GM21717 (cell line): ENCODE measurements around the gene OR10A2.
"Not testable (repeated sequence)": the region's sequence is repeated elsewhere in the genome, so short reads cannot be mapped to it uniquely, and the experiment has no call there.

ENCODE experiments used
- ATAC-seq: cut with Tn5 transposase; IDR thresholded peaks from one replicate; pipeline ENCODE4 v1.9.1; 2021; ENCODE audit warnings: mild to moderate bottlenecking, moderate library complexity; ENCODE audit not compliant: unreplicated experiment

The OR10A2 gene

DNA sequence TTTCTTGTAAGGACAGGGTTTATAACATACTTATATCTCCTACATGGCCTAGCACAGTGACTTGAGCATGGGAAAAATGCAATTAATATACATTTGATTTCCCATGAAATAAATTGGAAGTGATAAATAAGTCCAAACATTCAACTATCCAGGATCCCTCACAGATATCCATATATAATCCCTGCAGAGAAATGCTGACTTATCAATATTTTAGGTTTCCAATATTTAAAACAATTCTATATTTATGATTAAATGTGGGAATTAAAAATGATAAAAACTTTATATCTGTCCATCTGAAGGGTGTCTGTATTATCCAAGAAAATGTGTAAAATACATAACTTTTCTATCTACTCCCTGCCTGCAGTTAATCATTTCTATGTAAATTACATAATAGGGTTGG, 19.9 kb downstream of the OR10A2 start:
- ATAC-seq: no peak

DNA sequence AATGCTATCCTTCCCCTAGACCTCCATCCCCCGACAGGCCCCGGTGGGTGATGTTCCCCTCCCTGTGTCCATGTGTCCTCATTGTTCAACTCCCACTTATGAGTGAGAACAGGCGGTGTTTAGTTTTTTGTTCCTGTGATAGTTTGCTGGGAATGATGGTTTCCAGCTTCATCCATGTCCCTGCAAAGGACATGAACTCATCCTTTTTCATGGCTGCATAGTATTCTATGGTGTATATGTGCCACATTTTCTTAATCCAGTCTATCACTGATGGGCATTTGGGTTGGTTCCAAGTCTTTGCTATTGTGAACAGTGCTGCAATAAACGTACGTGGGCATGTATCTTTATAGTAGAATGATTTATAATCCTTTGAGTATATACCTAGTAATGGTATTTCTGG, 24.9 kb downstream of the OR10A2 start:
- ATAC-seq: not testable (repeated sequence)

DNA sequence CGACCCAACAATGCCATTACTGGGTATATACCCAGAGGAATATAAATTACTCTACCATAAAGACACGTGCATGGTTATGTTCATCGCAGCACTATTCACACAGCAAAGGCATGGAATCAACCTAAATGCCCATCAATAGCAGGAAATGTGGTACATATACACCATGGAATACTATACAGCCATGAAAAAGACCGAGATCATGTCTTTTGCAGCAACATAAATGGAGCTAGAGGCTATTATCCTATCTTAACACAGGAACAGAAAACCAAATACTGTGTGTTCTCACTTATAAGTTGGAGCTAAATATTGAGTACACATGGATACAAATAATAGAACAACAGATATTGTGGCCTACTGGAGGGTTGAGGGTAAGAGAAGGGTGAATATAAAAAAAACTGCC, 26.0 kb downstream of the OR10A2 start:
- no peak for ATAC-seq

DNA sequence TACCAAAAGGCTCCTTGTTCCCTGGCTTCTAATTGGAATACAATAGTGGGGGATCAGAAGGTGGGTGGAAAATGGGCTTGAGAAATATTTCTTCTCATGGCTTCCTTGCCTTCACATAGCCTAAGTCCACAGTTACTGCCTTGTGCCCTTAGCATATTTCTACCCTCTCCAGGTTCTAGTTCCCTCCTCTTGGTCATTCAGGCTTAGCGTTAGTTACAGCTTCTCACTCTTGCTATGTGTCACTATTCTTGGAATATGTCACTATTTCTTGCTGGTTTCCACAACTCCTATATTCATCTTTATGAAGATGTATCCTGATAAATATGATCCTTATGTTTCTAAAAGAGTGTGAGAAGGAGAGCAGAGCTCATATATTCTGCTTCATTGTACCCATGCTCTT, 27.0 kb downstream of the OR10A2 start:
- no peak for ATAC-seq

DNA sequence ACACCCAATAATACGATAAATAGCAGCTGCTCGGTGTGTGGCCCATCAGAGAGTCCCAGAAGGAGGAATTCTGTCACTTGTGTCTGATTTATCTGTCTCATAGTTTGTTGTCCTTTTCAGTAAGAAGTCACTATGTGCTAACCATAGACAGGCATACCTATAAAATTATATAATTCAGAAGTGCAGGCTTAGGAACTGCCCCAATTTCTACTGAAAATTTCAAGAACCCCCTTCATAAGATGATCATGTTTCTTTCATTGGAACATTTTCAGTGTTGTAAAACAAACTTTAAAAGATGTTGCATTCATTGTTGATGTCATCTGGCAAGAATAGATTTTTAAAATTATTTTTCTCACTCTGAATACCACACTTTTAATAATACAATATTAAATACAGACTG, 29.5 kb downstream of the OR10A2 start, which contains the start of gene OR2D2:
Gene OR2D2 (minus strand): TSS at position 101 of the 400 bp plus-strand sequence. CDS start 0 bp downstream, at position 101.
- no peak for ATAC-seq

DNA sequence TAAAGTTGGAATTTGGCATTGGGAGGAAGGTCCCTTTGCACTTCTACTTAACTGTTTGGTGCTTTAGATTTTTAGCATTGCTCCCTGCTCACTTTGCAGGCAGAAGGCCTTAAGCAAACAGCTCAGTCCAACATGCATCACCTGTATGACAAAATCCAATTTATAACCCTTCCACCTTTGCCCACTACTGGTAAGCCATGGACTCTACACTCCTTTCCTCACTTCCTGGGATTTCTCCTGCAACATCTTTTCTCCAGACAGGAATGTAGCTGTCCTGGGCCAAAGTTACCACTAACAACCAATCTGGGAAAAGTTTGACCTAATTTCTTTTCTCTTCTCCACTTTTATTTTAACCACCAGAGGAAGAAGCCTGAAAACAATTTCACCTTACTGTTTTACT, 31.2 kb downstream of the OR10A2 start:
- ATAC-seq: no peak

DNA sequence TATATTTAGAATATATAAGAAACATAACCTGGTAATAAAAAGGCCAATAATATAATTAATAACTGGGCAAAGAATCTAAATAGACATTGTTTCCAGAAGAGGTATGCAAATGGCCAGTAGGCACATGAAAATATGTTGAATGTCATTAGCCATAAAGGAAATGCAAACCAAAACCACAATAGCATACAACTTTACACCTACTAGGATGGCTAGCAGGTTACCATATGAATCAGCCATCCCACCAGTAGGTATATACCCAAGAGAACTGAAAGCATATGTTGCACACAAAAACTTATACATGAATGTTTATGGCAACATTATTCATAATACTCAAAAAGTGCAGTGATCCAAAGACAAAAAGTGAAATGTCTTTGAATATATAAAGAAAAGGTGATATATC, 32.2 kb downstream of the OR10A2 start:
- ATAC-seq: peak; percentile 94

DNA sequence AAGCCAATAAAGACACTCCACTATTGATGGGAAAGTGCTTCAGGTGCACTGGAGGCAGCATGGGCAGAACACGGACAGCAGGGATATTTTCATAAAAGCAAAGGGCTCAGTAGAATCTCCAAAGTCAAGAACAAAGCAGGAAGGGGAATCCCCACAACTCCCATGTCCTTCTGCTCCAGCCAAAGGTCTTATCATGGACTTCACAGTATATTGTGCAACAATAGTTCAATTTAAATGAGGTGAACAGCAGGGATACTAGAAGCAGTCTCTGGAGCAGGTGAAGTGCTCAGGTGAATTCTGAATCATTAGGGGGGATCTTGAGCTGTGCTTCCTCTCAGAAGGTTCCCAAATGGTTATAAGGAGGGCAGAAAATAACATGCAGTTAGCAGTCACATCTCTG, 36.1 kb downstream of the OR10A2 start:
- ATAC-seq: no peak

DNA sequence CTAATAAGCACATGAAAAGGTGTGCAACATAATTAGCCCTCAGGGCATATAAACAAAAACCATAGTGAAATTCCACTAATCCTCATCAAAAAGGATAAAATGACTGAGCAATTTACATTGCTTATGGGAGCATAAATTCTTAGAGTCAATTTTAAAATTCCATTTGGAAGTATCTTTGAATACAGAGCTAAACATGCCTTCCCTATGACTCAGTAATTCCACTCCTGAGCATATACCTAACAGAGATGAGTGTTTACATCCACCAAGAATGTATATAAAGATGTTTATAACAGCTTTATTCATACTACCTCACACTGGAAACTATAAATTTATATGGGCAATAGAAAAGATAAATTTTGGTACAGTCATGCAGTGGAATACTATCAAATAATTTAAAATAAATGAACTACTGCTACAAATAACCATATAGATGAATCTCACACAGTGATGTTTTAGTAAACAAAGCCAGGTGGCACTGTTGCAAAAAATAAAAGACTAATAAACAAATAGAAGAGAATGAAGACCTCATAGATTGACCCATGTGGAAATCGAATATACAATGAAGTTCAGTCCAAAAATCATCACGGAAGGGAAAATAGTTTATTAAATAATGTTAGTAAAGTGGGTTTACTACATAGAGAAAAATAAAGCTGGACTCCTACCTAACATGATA, 37.6 kb downstream of the OR10A2 start:
- ATAC-seq: no peak

DNA sequence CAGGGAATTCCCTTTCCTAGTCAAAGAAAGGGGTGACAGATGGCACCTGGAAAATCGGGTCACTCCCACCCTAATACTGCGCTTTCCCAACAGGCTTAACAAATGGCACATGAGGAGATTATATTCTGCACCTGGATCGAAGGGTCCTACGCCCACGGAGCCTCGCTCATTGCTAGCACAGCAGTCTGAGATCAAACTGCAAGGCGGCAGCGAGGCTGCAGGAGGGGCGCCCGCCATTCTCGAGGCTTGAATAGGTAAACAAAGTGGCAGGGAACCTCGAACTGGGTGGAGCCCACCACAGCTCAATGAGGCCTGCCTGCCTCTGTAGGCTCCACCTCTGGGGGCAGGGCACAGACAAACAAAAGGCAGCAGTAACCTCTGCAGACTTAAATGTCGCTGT, 41.9 kb downstream of the OR10A2 start:
- ATAC-seq: not testable (repeated sequence)

DNA sequence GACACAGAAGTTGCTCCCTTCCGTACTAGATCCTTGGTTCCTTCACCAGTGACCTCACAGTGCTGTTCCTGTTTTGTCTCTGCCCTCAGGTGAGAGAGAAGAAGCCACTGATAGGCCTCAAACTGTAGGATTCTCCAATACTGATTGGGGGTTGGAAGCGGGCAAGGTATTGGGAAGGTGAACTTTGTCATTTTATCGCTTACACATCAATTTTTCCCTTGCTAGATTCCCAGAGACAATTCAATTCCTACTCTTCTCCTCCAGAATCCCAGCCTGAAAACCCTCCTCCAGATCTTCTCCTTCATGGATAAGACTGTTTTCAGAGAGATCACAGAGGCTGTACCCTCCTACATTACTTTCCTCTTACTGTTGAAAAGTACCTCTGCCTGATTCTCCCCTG, 48.5 kb downstream of the OR10A2 start:
- no peak for ATAC-seq

DNA sequence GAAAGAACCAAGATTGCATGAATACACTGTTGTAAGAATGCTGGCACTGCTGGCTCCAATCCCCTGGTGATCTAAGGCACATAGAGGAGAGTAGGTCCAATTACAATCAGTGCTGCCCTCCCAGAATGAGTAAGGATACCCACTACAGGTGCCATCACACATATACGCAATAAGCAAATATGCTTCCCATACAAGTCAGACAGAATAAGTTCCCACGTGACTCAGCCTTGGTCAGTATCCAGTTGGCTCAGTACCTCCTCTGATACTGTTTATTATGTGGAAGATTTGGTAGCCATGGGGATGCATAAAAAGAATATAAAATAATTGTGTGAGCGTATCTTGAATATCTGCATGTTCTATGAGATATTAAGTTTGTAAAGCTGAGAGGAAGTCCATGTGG, 49.1 kb downstream of the OR10A2 start:
- ATAC-seq: no peak

DNA sequence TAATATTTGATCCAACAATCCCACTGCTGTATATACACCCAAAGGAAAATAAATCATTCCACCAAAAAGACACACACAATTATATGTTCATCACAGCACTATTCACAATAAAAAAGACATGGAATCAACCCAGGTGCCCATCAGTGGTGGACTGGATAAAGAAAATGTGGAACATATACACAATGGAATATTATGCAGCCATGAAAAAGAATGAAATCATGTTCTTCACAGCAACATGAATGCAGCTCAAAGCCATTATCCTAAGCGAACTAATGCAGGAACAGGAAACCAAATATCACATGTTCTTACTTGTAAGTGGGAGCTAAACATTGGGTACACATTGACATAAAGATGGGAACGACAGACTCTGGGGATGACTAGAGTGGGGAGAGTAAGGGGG, 56.8 kb downstream of the OR10A2 start:
- ATAC-seq: no peak

DNA sequence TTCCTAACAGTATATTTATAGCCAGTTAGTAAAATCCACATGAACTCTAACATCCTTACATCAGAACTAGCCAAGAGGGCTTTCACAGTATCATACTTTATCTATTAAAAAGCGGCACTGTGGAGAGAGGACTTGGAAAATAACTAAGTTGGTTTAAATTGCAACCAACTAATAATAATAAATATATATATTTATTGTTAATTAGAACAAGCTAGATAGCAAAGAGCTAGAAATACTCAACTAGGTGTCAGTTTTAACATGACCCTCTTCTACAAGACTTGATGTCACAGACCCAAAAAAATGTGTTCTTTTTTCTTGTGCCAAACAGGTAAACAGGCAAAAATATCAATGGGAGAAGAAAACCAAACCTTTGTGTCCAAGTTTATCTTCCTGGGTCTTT, 57.8 kb downstream of the OR10A2 start, which contains the start of gene OR2D3:
Gene OR2D3 (plus strand): TSS at position 301 of the 400 bp plus-strand sequence. CDS start 0 bp downstream, at position 301.
- no peak for ATAC-seq
